Heart right ventricle (tissue), 16 donors: ENCODE results near the gene PDLIM1. TPM values are rescaled to one million over a fixed set of nuclear protein-coding genes. Genes with fewer than 3 reads are reported as not detected.

Experiments used
- ATAC-seq, 8 donors: fragments of 200-7000 bp; cut with Tn5 transposase; one replicate each; pipeline ENCODE4 v1.9.1; 2020; ENCODE audit warnings: mild to moderate bottlenecking in 8 of 8, moderate library complexity in 8 of 8, moderate number of reproducible peaks in 1 of 8
- DNase-seq, 2 donors: peaks; one replicate each; pipeline ENCODE4 v3.0.0-alpha.2; 2020
- H3K27ac ChIP-seq, 10 donors: fragments of 200-600 bp; sonication (generic) in 2 of 10; one replicate each; pipeline versions ENCODE4 v1.5.0 to v1.8.0; 2020 to 2022; ENCODE audit warnings: mild to moderate bottlenecking in 3 of 10
- H3K27me3 ChIP-seq, 7 donors: fragments of 200-600 bp; one replicate each; pipeline ENCODE4 v1.8.0; 2021 to 2022; ENCODE audit warnings: mild to moderate bottlenecking in 2 of 7
- H3K36me3 ChIP-seq, 9 donors: fragments of 200-600 bp; sonication (generic) in 1 of 9; one replicate each; pipeline versions ENCODE4 v1.5.0 to v1.8.0; 2020 to 2022; ENCODE audit warnings: mild to moderate bottlenecking in 2 of 9
- H3K4me1 ChIP-seq, 9 donors: fragments of 200-600 bp; sonication (generic) in 1 of 9; one replicate each; pipeline versions ENCODE4 v1.5.0 to v1.8.0; 2020 to 2022; ENCODE audit warnings: mild to moderate bottlenecking in 4 of 9
- H3K4me3 ChIP-seq, 10 donors: fragments of 200-600 bp; sonication (generic) in 2 of 10; one replicate each; pipeline versions ENCODE4 v1.5.0 to v1.8.0; 2020 to 2022; ENCODE audit warnings: mild to moderate bottlenecking in 7 of 10, moderate library complexity in 2 of 10
- H3K9me3 ChIP-seq, 11 donors: fragments of 200-600 bp in 10 of 11; sonication (generic) in 2 of 11; one replicate each; pipeline versions ENCODE4 v1.5.0 to v1.8.0; 2013 to 2022; ENCODE audit warnings: mild to moderate bottlenecking in 2 of 11, control low read depth in 1 of 11, moderate library complexity in 1 of 11
- CTCF ChIP-seq, 9 donors: fragments of 200-600 bp; sonication (generic) in 2 of 9; IDR thresholded peaks; one replicate each; pipeline versions ENCODE4 v1.5.0 to v1.8.0; 2021 to 2022; ENCODE audit warnings: antibody characterized with exemption in 9 of 9, mild to moderate bottlenecking in 5 of 9, moderate library complexity in 1 of 9
- WGBS, 2 donors: extraction: QIAGEN DNeasy Blood & Tissue Kit; methylation state at CpG; one replicate each; pipeline ENCODE4 v1.1.7; 2013; ENCODE audit warnings: inconsistent platforms in 1 of 2; 5-methylcytosine and 5-hydroxymethylcytosine counted together
- intact Hi-C, 10 donors: fragments of 100-400 bp; cut with DNase I; formaldehyde crosslinking; loops; one replicate each; pipeline versions ENCODE4 v1.11.1 to v1.14.2; 2022
- polyA plus RNA-seq, 2 donors: library from polyadenylated mRNA; stranded (reverse); fragments of 200-250 nt; gene quantifications; one replicate each; pipeline ENCODE4 v1.2.3, GENCODE V29; 2013
- total RNA-seq, 10 donors: library from RNA; stranded (reverse); fragmentation: NEBNext Ultra II Directional in 3 of 10; extraction: Animal tissue kit (Norgen Biotek cat#: 25700) in 3 of 10; gene quantifications; one replicate each; pipeline versions ENCODE4 v1.2.1 to v1.2.4, GENCODE V29; 2021 to 2023
- donor health status: Arrhythmogenic right ventricular cardiomyopathy.
- donor health status: ischemic (EF 13 %, LVEDD 7.1; RV severe dilation, severe dysfunction).
- donor health status: healthy with polysubstance abuse.
- donor health status: DM: no; HTN: yes; CAD: no.
- donor health status: DM: no; HTN: no; CAD: no.
- donor health status: ischemic (EF 25% LVEDD 6.9; RV normal size, moderate dysfunction).
- donor health status: ischemic (EF 25% LVEDD 5.7; RV mildly dilated, moderate dysfunction).
- donor health status: healthy.
- donor health status: DM: yes; HTN: yes; CAD: no.
- donor health status: Ischemic cardiomyopathy.
- donor health status: ischemic (EF 35%, LVEDD 5.7; RV mildly dilated, moderate dysfunction).
- donor health status: nonischemic (EF 11% LVEDD 7.7; RV severe dilation, severe dysfunction).
- donor health status: DM: yes; HTN: yes; CAD: no.
- donor health status: PGD.
- donor health status: ischemic (EF 29% LVEDD 5.4; RV normal size, mild dysfunction).
- donor health status: nonischemic (EF 23%, LVEDD 6.1; RV moderate dilation, normal function).

Gene PDLIM1
- total and polyA plus RNA-seq, 12 donors, result 152 to 467 (median 322) TPM

DNA sequence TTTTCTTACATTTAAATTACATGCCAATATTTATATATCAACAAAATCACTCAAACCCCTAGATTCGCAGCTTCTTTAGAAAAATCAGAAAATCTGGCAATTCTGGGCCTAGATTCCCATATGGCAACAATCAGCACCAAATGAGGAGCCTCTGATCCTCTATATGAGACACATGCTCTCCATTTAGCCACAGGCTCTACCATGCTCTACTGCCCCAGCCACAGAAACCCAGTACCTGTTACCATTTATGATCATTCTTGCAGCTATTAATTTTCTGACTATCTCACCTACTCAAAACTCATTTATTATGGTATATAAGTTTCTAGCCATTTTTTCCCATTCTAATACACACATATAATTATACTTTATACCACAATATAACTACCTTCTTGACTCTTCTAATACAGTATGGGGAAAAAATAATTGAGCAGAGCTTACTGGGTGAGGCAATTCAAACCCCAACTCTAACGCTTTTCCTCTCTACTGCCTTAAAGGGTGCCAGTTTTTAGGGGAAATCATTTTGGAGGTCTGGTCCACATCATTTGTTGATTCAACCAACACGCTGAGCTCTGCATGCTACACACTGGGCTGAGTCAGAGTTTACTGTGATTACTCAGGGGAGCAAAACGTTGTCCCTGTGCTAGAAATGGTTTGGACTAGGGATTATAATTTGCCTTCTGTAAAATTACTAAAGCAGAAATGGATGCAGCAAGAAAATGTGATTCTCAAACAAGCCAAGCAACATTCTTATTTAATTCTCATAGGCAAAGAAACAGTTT, 11.6 kb downstream of the PDLIM1 start:
- 61 to 71% methylated on average over 4 of the region's 4 CpGs for WGBS, 2 donors
- Histone ChIP-seq H3K36me3 (peaks cover 0 to 5% (median 0%) of the 10 kb centered on the region in 9 donors), H3K4me3 (no peak overlapping the region), H3K9me3 (no peaks in the 10 kb centered on the region), H3K27ac (peak overlapping the region in 7 of 10 donors; percentile 51 to 86 (median 82)), H3K27me3 (no peaks in the 10 kb centered on the region), H3K4me1 (peaks cover 4 to 100% (median 83%) of the 10 kb centered on the region in 9 donors)
- ATAC-seq, result peak in 1 of 8 donors; percentile 51
- intact Hi-C loops, result no loop called here
- no peak for TF ChIP-seq CTCF (IDR thresholded peaks at IDR 0.05)
- DNase-seq, result no peak

- Histone ChIP-seq H3K4me1 (peaks cover 8 to 100% (median 88%) of the 10 kb centered on the region in 9 donors), H3K4me3 (no peak overlapping the region), H3K36me3 (peaks cover 0 to 5% (median 0%) of the 10 kb centered on the region in 9 donors), H3K27ac (peak overlapping the region in 7 of 10 donors; percentile 51 to 86 (median 82)), H3K27me3 (no peaks in the 10 kb centered on the region), H3K9me3 (no peaks in the 10 kb centered on the region)
- 70 to 73% methylated on average over 6 of the region's 6 CpGs for whole genome bisulfite sequencing, 2 donors
- no peak for DNase-seq
- ATAC-seq, result peak in 5 of 8 donors; percentile 9 to 49 (median 11)
- intact Hi-C loops, result no loop called here
- no peak for TF ChIP-seq CTCF (IDR thresholded peaks at IDR 0.05)
These were observed 12.5 kb downstream of the PDLIM1 start for GRCh38 chr10:95278061-95278988.

DNA sequence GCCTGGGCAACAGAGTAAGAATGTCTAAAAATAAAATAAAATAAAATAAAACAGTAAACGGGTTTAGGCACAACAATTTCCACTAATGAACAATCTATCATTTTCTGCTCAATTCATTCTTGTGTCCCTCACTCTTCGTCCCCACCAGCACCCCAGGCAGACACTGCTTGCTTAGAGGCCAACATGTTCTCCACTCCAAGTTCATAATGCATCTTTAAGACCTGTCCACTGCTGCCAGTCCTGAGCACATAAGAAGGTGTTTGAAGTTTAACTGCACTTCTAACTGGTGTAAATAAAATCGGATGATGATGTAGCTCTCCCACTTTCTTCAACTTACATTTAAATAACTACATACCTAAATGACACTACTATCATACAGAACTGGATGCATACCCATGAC, 13.2 kb downstream of the PDLIM1 start:
- Histone ChIP-seq H3K27me3 (no peaks in the 10 kb centered on the region), H3K4me1 (peaks cover 8 to 100% (median 95%) of the 10 kb centered on the region in 9 donors), H3K36me3 (peaks cover 0 to 4% (median 0%) of the 10 kb centered on the region in 9 donors), H3K9me3 (no peaks in the 10 kb centered on the region), H3K27ac (peak overlapping the region in 7 of 10 donors; percentile 51 to 86 (median 82)), H3K4me3 (no peak overlapping the region)
- WGBS, 2 donors, result 62 to 72% methylated on average over 3 of the region's 3 CpGs
- TF ChIP-seq CTCF (IDR thresholded peaks at IDR 0.05), result no peak
- ATAC-seq (no peak), DNase-seq (no peak)
- intact Hi-C loops, result no loop called here

GRCh38 chr10:95277201-95277570, 13.6 kb downstream of the PDLIM1 start:
- peaks cover 0 to under 1% (median 0%) of the 10 kb centered on the region in 9 donors for H3K36me3 ChIP-seq
- DNase-seq (no peak), ATAC-seq (no peak)
- peak overlapping the region in 9 of 10 donors; percentile 0 to 86 (median 73) for H3K27ac ChIP-seq
- no peaks in the 10 kb centered on the region for H3K9me3 ChIP-seq
- intact Hi-C loops, result no loop called here
- no peak for TF ChIP-seq CTCF (IDR thresholded peaks at IDR 0.05)
- H3K4me1 ChIP-seq, result peaks cover 8 to 100% (median 98%) of the 10 kb centered on the region in 9 donors
- no peak overlapping the region for H3K4me3 ChIP-seq
- no peaks in the 10 kb centered on the region for H3K27me3 ChIP-seq
- 41 to 43% methylated on average over 1 of the region's 1 CpG for WGBS, 2 donors
